ENCODE measurements around the gene IQCB1. TPM values are rescaled to one million over a fixed set of nuclear protein-coding genes. Genes with fewer than 3 reads are reported as not detected.

Gene IQCB1
- total RNA-seq (2014; rRNA removed; shearing (Covaris generic)), result 33.5 and 45.1 TPM in 2 replicates

GRCh38 chr3:121834671-121835464, at the start of gene IQCB1, which contains the start of gene EAF2:
IQCB1 (minus strand) TSS chr3:121835060; CDS start chr3:121828960, 6,100 bp downstream.
EAF2 (plus strand) TSS chr3:121835209; CDS start chr3:121835286, 77 bp downstream.

GRCh38 chr3:121749276-121750086, 85.4 kb downstream of the IQCB1 start, which contains the start of gene GOLGB1:
GOLGB1 (minus strand) TSS chr3:121749741; CDS start chr3:121730971, 18,770 bp downstream.

Other genes starting within 250 kb of the IQCB1 start
- not detected in 2 replicates for gene FBXO40, start 241.7 kb downstream of the IQCB1 start, total RNA-seq (2014; rRNA removed; shearing (Covaris generic))
- gene HCLS1, start 174.2 kb downstream of the IQCB1 start, total RNA-seq (2014; rRNA removed; shearing (Covaris generic)), result 0.45 TPM in 1 of 2 replicates, not detected in the other
- gene GOLGB1, start 85.3 kb downstream of the IQCB1 start, total RNA-seq (2014; rRNA removed; shearing (Covaris generic)), result 36.6 and 38.9 TPM in 2 replicates
- 2.8 and 4.6 TPM in 2 replicates for gene EAF2, start 149 bp upstream of the IQCB1 start, total RNA-seq (2014; rRNA removed; shearing (Covaris generic))
- 0.08 TPM in 1 of 2 replicates, not detected in the other for gene SLC15A2, start 59.3 kb upstream of the IQCB1 start, total RNA-seq (2014; rRNA removed; shearing (Covaris generic))
- gene ILDR1, start 187.2 kb upstream of the IQCB1 start, total RNA-seq (2014; rRNA removed; shearing (Covaris generic)), result not detected in 2 replicates
- not detected in 2 replicates for gene CD86, start 220.3 kb upstream of the IQCB1 start, total RNA-seq (2014; rRNA removed; shearing (Covaris generic))